Pancreas (tissue), 10 donors: ENCODE results near the gene TMEM11. TPM values are rescaled to one million over a fixed set of nuclear protein-coding genes. Genes with fewer than 3 reads are reported as not detected.
A peak's percentile ranks its signal among the peaks of the same experiment; 100 is the strongest.

Experiments
- ATAC-seq, 4 donors: fragments of 200-7000 bp; cut with Tn5 transposase; one replicate each; pipeline versions ENCODE4 v1.8.0 to v1.9.1; 2020; ENCODE audit warnings: mild to moderate bottlenecking in 4 of 4, moderate library complexity in 4 of 4
- DNase-seq, 6 donors: peaks; one replicate each; pipeline ENCODE4 v3.0.0-alpha.2; 2020
- FAIRE-seq: peaks from 2 replicates; lab custom pipeline; 2012; peaks lifted over from hg19 to GRCh38; lab: Jason Lieb, UNC
- H3K27ac ChIP-seq, 4 donors: fragments of 200-600 bp; sonication (generic); 1 replicate in 3 of 4; 2 replicates in 1 of 4; pipeline versions ENCODE4 v1.5.0 to v1.8.0; 2020
- H3K27me3 ChIP-seq, 4 donors: fragments of 200-600 bp; one replicate each; pipeline ENCODE4 v1.8.0; 2021
- H3K36me3 ChIP-seq, 3 donors: fragments of 200-600 bp; sonication (generic) in 1 of 3; one replicate each; pipeline versions ENCODE4 v1.5.0 to v1.8.0; 2020 to 2021
- H3K4me1 ChIP-seq, 3 donors: fragments of 200-600 bp; one replicate each; pipeline ENCODE4 v1.8.0; 2021
- H3K4me3 ChIP-seq, 4 donors: fragments of 200-600 bp; sonication (generic) in 2 of 4; one replicate each; pipeline versions ENCODE4 v1.5.0 to v1.8.0; 2020 to 2021
- H3K9me3 ChIP-seq, 4 donors: fragments of 200-600 bp; one replicate each; pipeline ENCODE4 v1.8.0; 2021
- CTCF ChIP-seq, 4 donors: fragments of 200-600 bp; sonication (generic) in 3 of 4; IDR thresholded peaks; one replicate each; pipeline versions ENCODE4 v1.5.0 to v1.8.0; 2021; ENCODE audit warnings: antibody characterized with exemption in 4 of 4
- WGBS, 2 donors: extraction: QIAGEN DNeasy Blood & Tissue Kit; methylation state at CpG; one replicate each; pipeline ENCODE4 v1.1.7; 2013; 5-methylcytosine and 5-hydroxymethylcytosine counted together
- intact Hi-C, 3 donors: fragments of 100-400 bp; cut with DNase I; formaldehyde crosslinking; loops; one replicate each; pipeline versions ENCODE4 v1.11.1 to v1.14.2; 2022
- polyA plus RNA-seq, 2 donors: library from polyadenylated mRNA; stranded (reverse); fragments of 200-250 nt; gene quantifications; one replicate each; pipeline ENCODE4 v1.2.3, GENCODE V29; 2013
- total RNA-seq, 6 donors: library from RNA; stranded (reverse); fragmentation: NEBNext Ultra II Directional in 4 of 6; extraction: Animal tissue kit (Norgen Biotek cat#: 25700) in 4 of 6; gene quantifications; one replicate each; pipeline versions ENCODE4 v1.2.1 to v1.2.4, GENCODE V29; 2021 to 2023
- donor health status: healthy with polysubstance abuse.
- donor health status: DM: no; HTN: no; CAD: no; lungs with moderate emphysema.
- donor health status: DM: no; HTN: no; CAD: no.
- donor health status: control.
- donor health status: control.
- donor health status: Bipolar disorder and iron deficiency.
- donor health status: DM: yes; HTN: yes; CAD: no.
- donor health status: DM: no; HTN: no; CAD: no.
- donor health status: DM: no; HTN: no; CAD: no.
- donor health status: DM: yes; HTN: yes; CAD: no.

The TMEM11 gene
- total and polyA plus RNA-seq, 8 donors = 6.1 to 16.0 (median 9.5) TPM

- no peak for FAIRE-seq
- 85 to 97% methylated on average over 3 of the region's 3 CpGs for WGBS, 2 donors
- no peak for ATAC-seq
- peaks cover 0 to 7% (median 4%) of the 10 kb centered on the region in 3 donors for H3K4me1 ChIP-seq
- intact Hi-C loops = no loop called here
- no peak for DNase-seq
- H3K36me3 ChIP-seq = no peaks in the 10 kb centered on the region
- no peak overlapping the region for H3K27ac ChIP-seq
- H3K4me3 ChIP-seq = no peak overlapping the region
- no peaks in the 10 kb centered on the region for H3K27me3 ChIP-seq
- TF ChIP-seq CTCF (IDR thresholded peaks at IDR 0.05) = no peak
- no peaks in the 10 kb centered on the region for H3K9me3 ChIP-seq
Measured at GRCh38 chr17:21218831-21219380, 4.9 kb upstream of the TMEM11 start.

- Histone ChIP-seq H3K4me1 (peaks cover 0 to 8% (median 4%) of the 10 kb centered on the region in 3 donors), H3K9me3 (no peaks in the 10 kb centered on the region), H3K36me3 (no peaks in the 10 kb centered on the region), H3K27me3 (no peaks in the 10 kb centered on the region), H3K27ac (no peak overlapping the region), H3K4me3 (no peak overlapping the region)
- TF ChIP-seq CTCF (IDR thresholded peaks at IDR 0.05) = no peak
- no peak for ATAC-seq
- FAIRE-seq = no peak
- intact Hi-C loops = no loop called here
- 77 to 84% methylated on average over 3 of the region's 3 CpGs for WGBS, 2 donors
- no peak for DNase-seq
Measured at GRCh38 chr17:21218101-21218500, 4.1 kb upstream of the TMEM11 start.

- Histone ChIP-seq H3K36me3 (no peaks in the 10 kb centered on the region), H3K4me3 (no peak overlapping the region), H3K4me1 (peaks cover 4 to 15% (median 4%) of the 10 kb centered on the region in 3 donors), H3K27me3 (no peaks in the 10 kb centered on the region), H3K27ac (no peak overlapping the region), H3K9me3 (no peaks in the 10 kb centered on the region)
- 65 to 71% methylated on average over 1 of the region's 1 CpG for WGBS, 2 donors
- TF ChIP-seq CTCF (IDR thresholded peaks at IDR 0.05) = no peak
- ATAC-seq (no peak), FAIRE-seq (no peak), DNase-seq (no peak)
- intact Hi-C loops = no loop called here
Measured at GRCh38 chr17:21217346-21217745, 3.4 kb upstream of the TMEM11 start.

- intact Hi-C loops = no loop called here
- TF ChIP-seq CTCF (IDR thresholded peaks at IDR 0.05) = no peak
- Histone ChIP-seq H3K27me3 (no peaks in the 10 kb centered on the region), H3K4me1 (peaks cover 4 to 26% (median 5%) of the 10 kb centered on the region in 3 donors), H3K36me3 (no peaks in the 10 kb centered on the region), H3K9me3 (no peaks in the 10 kb centered on the region), H3K27ac (no peak overlapping the region), H3K4me3 (no peak overlapping the region)
- ATAC-seq = no peak
- 90 to 91% methylated on average over 6 of the region's 6 CpGs for WGBS, 2 donors
- no peak for FAIRE-seq
- no peak for DNase-seq
Measured at GRCh38 chr17:21215935-21216334, 2.0 kb upstream of the TMEM11 start.

- Histone ChIP-seq H3K27me3 (no peaks in the 10 kb centered on the region), H3K36me3 (no peaks in the 10 kb centered on the region), H3K9me3 (no peaks in the 10 kb centered on the region), H3K4me3 (peak overlapping the region; percentile 97 to 100 (median 99)), H3K4me1 (peaks cover 4 to 26% (median 5%) of the 10 kb centered on the region in 3 donors), H3K27ac (peak overlapping the region; percentile 90 to 97 (median 92))
- DNase-seq (no peak), FAIRE-seq (no peak), ATAC-seq (peak; percentile 5 to 14 (median 9))
- intact Hi-C loops = no loop called here
- WGBS, 2 donors = 14 to 19% methylated on average over 23 of the region's 23 CpGs
- TF ChIP-seq CTCF (IDR thresholded peaks at IDR 0.05) = no peak
Measured at GRCh38 chr17:21214777-21215541, 998 bp upstream of the TMEM11 start.
